ENCODE data around the gene ERI3.

ERI3 gene

GRCh38 chr1:44346878-44347277, 8.2 kb downstream of the ERI3 start:
- DNase-seq (no peak), ATAC-seq (ENCODE audit: insufficient read depth, low read depth) (no peak)
- Histone ChIP-seq H3K4me1 (ENCODE audit: insufficient read depth, low read length) (0 out of 2 replicates have a peak, but pooled peaks cover under 1% of the 10 kb centered on the region), H3K4me2 (ENCODE audit: insufficient read depth, low read length) (no peak overlapping the region), H3K79me2 (ENCODE audit: insufficient read depth, low read length) (peaks cover 50% of the 10 kb centered on the region), H3K9ac (ENCODE audit: low read depth, low read length) (no peak overlapping the region), H3K27me3 (ENCODE audit: insufficient read depth, low read length, poor library complexity) (no peaks in the 10 kb centered on the region), H3K9me3 (ENCODE audit: insufficient read depth, low read length, severe bottlenecking) (no peaks in the 10 kb centered on the region), H4K20me1 (ENCODE audit: insufficient read depth, low read length) (peaks cover 29% of the 10 kb centered on the region; the same call in 1 of the 2 replicates), H2AFZ (ENCODE audit: low read depth, low read length) (no peak overlapping the region), H3K36me3 (ENCODE audit: insufficient read depth, low read length) (no peaks in the 10 kb centered on the region; the same call in 1 of the 2 replicates), H3K4me3 (ENCODE audit: low read depth in 1 of 2, low read length in 2 of 2) (no peak overlapping the region), H3K27ac (ENCODE audit: low read length) (no peak overlapping the region)
- TF ChIP-seq, protein P1, sequence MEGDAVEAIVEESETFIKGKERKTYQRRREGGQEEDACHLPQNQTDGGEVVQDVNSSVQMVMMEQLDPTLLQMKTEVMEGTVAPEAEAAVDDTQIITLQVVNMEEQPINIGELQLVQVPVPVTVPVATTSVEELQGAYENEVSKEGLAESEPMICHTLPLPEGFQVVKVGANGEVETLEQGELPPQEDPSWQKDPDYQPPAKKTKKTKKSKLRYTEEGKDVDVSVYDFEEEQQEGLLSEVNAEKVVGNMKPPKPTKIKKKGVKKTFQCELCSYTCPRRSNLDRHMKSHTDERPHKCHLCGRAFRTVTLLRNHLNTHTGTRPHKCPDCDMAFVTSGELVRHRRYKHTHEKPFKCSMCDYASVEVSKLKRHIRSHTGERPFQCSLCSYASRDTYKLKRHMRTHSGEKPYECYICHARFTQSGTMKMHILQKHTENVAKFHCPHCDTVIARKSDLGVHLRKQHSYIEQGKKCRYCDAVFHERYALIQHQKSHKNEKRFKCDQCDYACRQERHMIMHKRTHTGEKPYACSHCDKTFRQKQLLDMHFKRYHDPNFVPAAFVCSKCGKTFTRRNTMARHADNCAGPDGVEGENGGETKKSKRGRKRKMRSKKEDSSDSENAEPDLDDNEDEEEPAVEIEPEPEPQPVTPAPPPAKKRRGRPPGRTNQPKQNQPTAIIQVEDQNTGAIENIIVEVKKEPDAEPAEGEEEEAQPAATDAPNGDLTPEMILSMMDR (IDR thresholded peaks at IDR 0.05; ENCODE audit: borderline replicate concordance, extremely low read depth, low read length, poor library complexity, severe bottlenecking), result no peak
- no peak for TF ChIP-seq EZH2 (IDR thresholded peaks at IDR 0.05; ENCODE audit: borderline replicate concordance, low read depth, low read length, severe bottlenecking)

- Histone ChIP-seq H3K79me2 (ENCODE audit: insufficient read depth, low read length) (peaks cover 52% of the 10 kb centered on the region), H3K27me3 (ENCODE audit: insufficient read depth, low read length, poor library complexity) (no peaks in the 10 kb centered on the region), H3K36me3 (ENCODE audit: insufficient read depth, low read length) (no peaks in the 10 kb centered on the region), H3K9me3 (ENCODE audit: insufficient read depth, low read length, severe bottlenecking) (no peaks in the 10 kb centered on the region), H3K4me3 (ENCODE audit: low read depth in 1 of 2, low read length in 2 of 2) (no peak overlapping the region), H4K20me1 (ENCODE audit: insufficient read depth, low read length) (peaks cover 35% of the 10 kb centered on the region; the same call in 1 of the 2 replicates), H3K27ac (ENCODE audit: low read length) (no peak overlapping the region), H2AFZ (ENCODE audit: low read depth, low read length) (no peak overlapping the region), H3K4me2 (ENCODE audit: insufficient read depth, low read length) (no peak overlapping the region), H3K4me1 (ENCODE audit: insufficient read depth, low read length) (no peaks in the 10 kb centered on the region), H3K9ac (ENCODE audit: low read depth, low read length) (no peak overlapping the region)
- DNase-seq (no peak), ATAC-seq (ENCODE audit: insufficient read depth, low read depth) (no peak)
- TF ChIP-seq, protein P1 (IDR thresholded peaks at IDR 0.05; ENCODE audit: borderline replicate concordance, extremely low read depth, low read length, poor library complexity, severe bottlenecking), result no peak
- TF ChIP-seq EZH2 (IDR thresholded peaks at IDR 0.05; ENCODE audit: borderline replicate concordance, low read depth, low read length, severe bottlenecking), result no peak
These were observed 8.9 kb downstream of the ERI3 start for GRCh38 chr1:44346184-44346583.

DNA sequence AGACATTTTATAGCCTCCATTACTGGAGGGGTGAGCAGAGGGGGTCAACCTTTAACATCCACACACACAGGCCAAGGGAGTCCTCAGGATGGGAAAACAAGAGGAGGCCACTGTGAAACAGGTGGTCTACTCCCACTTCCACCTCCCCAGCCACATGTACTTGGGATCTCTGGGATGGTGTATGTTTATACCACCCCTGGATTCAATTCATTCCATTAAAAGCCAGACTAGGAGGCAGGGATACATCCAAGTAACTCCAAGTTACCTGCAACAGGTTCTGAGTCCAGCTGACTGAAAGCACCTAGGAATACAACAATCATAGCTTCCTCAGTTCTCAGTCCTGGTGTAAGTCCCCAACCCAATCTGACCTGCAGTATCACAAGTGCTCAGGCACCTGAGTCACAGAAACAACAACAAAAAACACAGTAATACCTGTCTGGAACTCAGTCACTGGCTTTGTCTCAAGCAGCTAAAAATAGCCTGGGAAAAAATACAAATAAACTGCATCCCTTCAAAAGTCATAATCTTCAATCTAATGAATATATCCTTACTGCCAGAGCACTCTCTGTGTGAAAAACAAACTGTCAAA, 9.8 kb downstream of the ERI3 start:
- Histone ChIP-seq H4K20me1 (ENCODE audit: insufficient read depth, low read length) (peaks cover 35% of the 10 kb centered on the region; the same call in 1 of the 2 replicates), H3K9ac (ENCODE audit: low read depth, low read length) (no peak overlapping the region), H3K4me2 (ENCODE audit: insufficient read depth, low read length) (no peak overlapping the region), H3K9me3 (ENCODE audit: insufficient read depth, low read length, severe bottlenecking) (no peaks in the 10 kb centered on the region), H2AFZ (ENCODE audit: low read depth, low read length) (no peak overlapping the region), H3K27ac (ENCODE audit: low read length) (no peak overlapping the region), H3K4me1 (ENCODE audit: insufficient read depth, low read length) (no peaks in the 10 kb centered on the region), H3K36me3 (ENCODE audit: insufficient read depth, low read length) (no peaks in the 10 kb centered on the region), H3K79me2 (ENCODE audit: insufficient read depth, low read length) (peaks cover 53% of the 10 kb centered on the region), H3K4me3 (ENCODE audit: low read depth in 1 of 2, low read length in 2 of 2) (no peak overlapping the region), H3K27me3 (ENCODE audit: insufficient read depth, low read length, poor library complexity) (no peaks in the 10 kb centered on the region)
- ATAC-seq (ENCODE audit: insufficient read depth, low read depth) (no peak), DNase-seq (no peak)
- TF ChIP-seq, protein P1 (IDR thresholded peaks at IDR 0.05; ENCODE audit: borderline replicate concordance, extremely low read depth, low read length, poor library complexity, severe bottlenecking), result no peak
- TF ChIP-seq EZH2 (IDR thresholded peaks at IDR 0.05; ENCODE audit: borderline replicate concordance, low read depth, low read length, severe bottlenecking), result no peak

All from DND-41 (cell line).